Renal cortical epithelial cell (primary cell): Measurements from ENCODE around the gene BCL2. TPM values are rescaled to one million over a fixed set of nuclear protein-coding genes. Genes with fewer than 3 reads are reported as not detected.

ENCODE experiments used
- DNase-seq: peaks from one replicate; pipeline ENCODE4 v3.0.0-alpha.2; 2011; ENCODE audit warnings: low read depth
- total RNA-seq: library from RNA; depleted of rRNA; stranded (reverse); fragments of >200 nt; gene quantifications from 2 replicates; pipeline ENCODE4 v1.2.3, GENCODE V29; 2014

Gene BCL2
- total RNA-seq, 1 donor from 2014 or later = 30.2 TPM

GRCh38 chr18:63180971-63181376 lies 138.6 kb downstream of the BCL2 start:
- no peak for DNase-seq

GRCh38 chr18:63180321-63180720 lies 139.2 kb downstream of the BCL2 start:
- no peak for DNase-seq

- no peak for DNase-seq
Observed at GRCh38 chr18:63179422-63179821, 140.1 kb downstream of the BCL2 start.

GRCh38 chr18:63178971-63179370 lies 140.6 kb downstream of the BCL2 start:
- DNase-seq = no peak

- DNase-seq = peak; percentile 55
Observed at GRCh38 chr18:63177919-63178821, 141.4 kb downstream of the BCL2 start.

- no peak for DNase-seq
Observed at GRCh38 chr18:63177259-63177658, 142.3 kb downstream of the BCL2 start.

GRCh38 chr18:63175264-63175663 lies 144.3 kb downstream of the BCL2 start:
- DNase-seq = no peak

- no peak for DNase-seq
Observed at GRCh38 chr18:63173983-63174382, 145.6 kb downstream of the BCL2 start.

- DNase-seq = no peak
Observed at GRCh38 chr18:63169853-63170252, 149.7 kb downstream of the BCL2 start.

GRCh38 chr18:63168287-63168686 lies 151.3 kb downstream of the BCL2 start:
- no peak for DNase-seq

- no peak for DNase-seq
Observed at GRCh38 chr18:63166142-63166541, 153.4 kb downstream of the BCL2 start.

- no peak for DNase-seq
Observed at GRCh38 chr18:63164396-63164795, 155.2 kb downstream of the BCL2 start.

GRCh38 chr18:63162271-63163014 lies 157.1 kb downstream of the BCL2 start:
- DNase-seq = peak; percentile 13

- DNase-seq = peak; percentile 85
Observed at GRCh38 chr18:63161761-63162195, 157.8 kb downstream of the BCL2 start.

GRCh38 chr18:63161032-63161760 lies 158.4 kb downstream of the BCL2 start:
- peak; percentile 15 for DNase-seq

GRCh38 chr18:63160172-63160995 lies 159.2 kb downstream of the BCL2 start:
- DNase-seq = no peak

- no peak for DNase-seq
Observed at GRCh38 chr18:63159590-63159989, 160.0 kb downstream of the BCL2 start.

GRCh38 chr18:63158676-63159291 lies 160.8 kb downstream of the BCL2 start:
- no peak for DNase-seq

- DNase-seq = no peak
Observed at GRCh38 chr18:63158012-63158631, 161.4 kb downstream of the BCL2 start.

GRCh38 chr18:63157293-63158011 lies 162.1 kb downstream of the BCL2 start:
- DNase-seq = no peak
